Ovary (tissue), 3 donors: ENCODE data around the gene REV1.

Experiments
- CTCF ChIP-seq, 3 donors: fragments of 450-650 bp in 2 of 3; fragments of 200-600 bp in 1 of 3; IDR thresholded peaks; one replicate each; pipeline versions ENCODE4 v1.5.1 to v1.8.0; 2016 to 2022; ENCODE audit warnings: antibody characterized with exemption in 3 of 3, mild to moderate bottlenecking in 1 of 3
- EP300 ChIP-seq: sonication (generic); formaldehyde crosslinking; IDR thresholded peaks from one replicate; pipeline ENCODE4 v1.6.1; 2017; ENCODE audit warnings: antibody characterized with exemption
- POLR2A ChIP-seq: fragments of 450-650 bp; IDR thresholded peaks from one replicate; pipeline ENCODE4 v1.6.1; 2017; ENCODE audit warnings: antibody characterized with exemption, mild to moderate bottlenecking, moderate library complexity
- donor health status: DM: no; HTN: no; CAD: no.

DNA sequence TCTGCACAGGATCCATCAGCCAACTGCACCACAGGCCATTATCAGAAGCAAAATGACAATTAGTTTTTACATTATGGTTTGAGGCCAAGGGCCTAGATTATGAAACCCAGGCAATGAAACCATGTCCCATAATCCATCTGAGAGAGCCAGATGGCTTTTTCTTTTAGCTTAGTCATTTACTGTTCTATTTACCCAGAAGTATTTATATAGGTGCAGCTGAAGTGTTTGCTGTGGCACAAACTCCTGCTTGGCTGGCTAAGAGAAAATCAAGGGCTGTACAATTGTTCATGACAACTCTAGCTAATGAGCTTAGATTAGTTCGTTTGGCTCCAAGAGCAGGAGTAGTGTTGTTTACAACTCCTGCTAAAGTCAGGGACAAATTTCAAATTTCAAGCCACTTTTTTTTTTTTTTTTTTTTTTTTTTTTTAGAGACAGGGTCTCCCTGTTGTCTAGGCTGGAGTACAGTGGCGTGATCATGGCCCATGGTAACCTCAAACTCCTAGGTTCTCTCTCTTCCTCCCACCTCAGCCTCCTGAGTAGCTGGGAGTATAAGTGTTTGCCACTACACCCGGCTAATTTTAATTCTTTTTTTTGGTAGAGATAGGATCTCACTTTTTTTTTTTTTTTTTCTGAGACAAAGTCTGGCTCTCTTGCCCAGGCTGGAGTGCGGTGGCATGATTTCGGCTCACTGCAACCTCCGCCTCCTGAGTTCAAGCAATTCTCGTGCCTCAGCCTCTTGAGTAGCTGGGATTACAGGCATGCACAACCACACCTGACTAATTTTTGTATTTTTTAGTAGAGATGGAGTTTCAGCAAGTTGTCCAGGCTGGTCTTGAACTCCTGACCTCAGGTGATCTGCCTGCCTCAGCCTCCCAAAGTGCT lies 18.4 kb upstream of the REV1 start:
- TF ChIP-seq CTCF (IDR thresholded peaks at IDR 0.05): no peak
- no peak for TF ChIP-seq POLR2A
- TF ChIP-seq EP300: no peak
